Right ventricle myocardium inferior (tissue), 1 donor: ENCODE measurements around the gene ABCB10. TPM values are rescaled to one million over a fixed set of nuclear protein-coding genes. Genes with fewer than 3 reads are reported as not detected.
"Not testable (repeated sequence)": the region's sequence is repeated elsewhere in the genome, so short reads cannot be mapped to it uniquely, and the experiment has no call there.

Source experiments
- ATAC-seq: fragments of 200-7000 bp; cut with Tn5 transposase; one replicate; pipeline ENCODE4 v1.9.1; 2020; ENCODE audit warnings: mild to moderate bottlenecking, moderate library complexity
- DNase-seq: peaks from one replicate; pipeline ENCODE4 v3.0.0; 2021; ENCODE audit errors: missing footprints
- intact Hi-C: fragments of 100-400 bp; cut with DNase I; formaldehyde crosslinking; loops from one replicate; pipeline ENCODE4 v1.11.0; 2022
- total RNA-seq: library from RNA; stranded (reverse); fragmentation: NEBNext Ultra II Directional; extraction: Animal tissue kit (Norgen Biotek cat#: 25700); gene quantifications from one replicate; pipeline ENCODE4 v1.2.1, GENCODE V29; 2021
- donor health status: DM: no; HTN: yes; CAD: no; lungs with severe emphysema.

ABCB10 gene
- total RNA-seq, 1 donor from 2014 or later: 12.7 TPM

DNA sequence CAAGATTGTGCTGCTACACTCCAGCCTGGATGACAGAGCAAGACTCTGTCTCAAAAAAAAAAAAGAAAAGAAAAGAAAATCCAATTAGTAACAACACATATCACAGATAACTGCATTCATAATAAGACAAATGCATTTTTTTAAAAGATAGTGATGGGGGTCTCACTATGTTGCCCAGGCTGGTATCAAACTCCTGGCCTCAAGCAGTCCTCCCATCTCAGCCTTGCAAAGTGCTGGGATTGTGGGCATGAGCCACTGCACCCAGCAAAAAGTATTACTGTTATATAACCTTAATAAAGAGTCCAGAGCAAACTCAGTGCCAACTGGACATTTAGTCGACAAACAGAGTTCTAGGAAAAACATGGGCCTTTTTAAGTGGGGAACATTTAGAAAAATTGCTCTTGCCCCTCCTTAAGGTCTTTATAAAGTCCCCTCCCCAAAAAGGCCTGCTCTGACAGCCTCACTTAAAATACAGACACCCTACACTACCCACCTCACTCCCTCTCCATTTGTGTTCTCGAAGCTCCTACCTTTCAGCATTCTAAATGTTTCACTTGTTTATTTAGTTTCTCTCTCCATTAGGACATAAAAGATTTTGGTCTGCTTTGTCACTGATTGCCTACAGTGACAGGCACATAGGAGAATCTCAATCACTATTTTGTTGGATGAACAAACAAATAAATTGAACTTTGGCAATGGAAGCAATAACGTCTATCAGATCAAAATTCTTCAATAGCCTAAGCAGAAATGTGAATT is 7.5 kb downstream of the ABCB10 start:
- DNase-seq: no peak
- intact Hi-C loops: loop anchor here (10.0 kb wide), 1 partner anchor 754 kb away; no protein-coding TSS in a partner anchor
- ATAC-seq: no peak

DNA sequence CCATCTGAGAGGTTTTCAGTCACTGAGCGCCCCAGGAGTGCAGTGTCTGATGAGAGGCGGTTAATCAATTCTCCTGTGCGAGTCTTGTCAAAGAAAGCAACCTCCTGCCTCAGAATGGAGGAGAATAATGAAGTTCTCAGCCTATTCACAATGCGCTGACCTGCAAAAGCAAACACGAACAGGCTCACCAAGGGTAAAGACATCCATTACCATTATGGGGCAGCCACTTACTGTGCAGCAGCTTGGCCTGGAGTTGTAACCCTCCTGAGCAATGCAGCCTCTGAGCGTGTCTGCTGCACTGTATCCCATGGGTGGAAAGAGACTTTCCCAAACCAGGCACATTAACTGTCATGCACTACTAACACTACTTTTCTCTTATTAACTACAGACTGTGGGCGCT is 11.0 kb downstream of the ABCB10 start:
- DNase-seq (no peak), ATAC-seq (no peak)
- intact Hi-C loops: no loop called here

DNA sequence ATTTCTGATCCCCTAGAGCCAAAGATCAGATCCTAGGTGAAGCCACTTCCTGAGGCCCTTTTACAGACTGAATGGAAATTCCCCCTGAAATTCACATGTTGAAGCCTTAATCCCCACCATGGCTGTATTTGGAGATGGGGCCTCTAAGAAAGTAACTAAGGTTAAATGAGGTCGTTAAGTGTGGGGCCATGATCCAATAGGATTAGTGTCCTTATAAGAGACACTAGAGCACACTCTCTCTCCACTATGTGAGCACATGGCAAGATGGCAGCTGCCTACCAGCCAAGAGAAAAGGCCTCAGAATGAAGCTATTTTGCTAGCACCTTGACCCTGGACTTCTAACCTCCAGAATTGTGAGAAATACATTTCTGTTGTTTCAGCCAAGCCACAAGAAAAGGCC is 13.9 kb downstream of the ABCB10 start:
- intact Hi-C loops: no loop called here
- DNase-seq (no peak), ATAC-seq (no peak)

DNA sequence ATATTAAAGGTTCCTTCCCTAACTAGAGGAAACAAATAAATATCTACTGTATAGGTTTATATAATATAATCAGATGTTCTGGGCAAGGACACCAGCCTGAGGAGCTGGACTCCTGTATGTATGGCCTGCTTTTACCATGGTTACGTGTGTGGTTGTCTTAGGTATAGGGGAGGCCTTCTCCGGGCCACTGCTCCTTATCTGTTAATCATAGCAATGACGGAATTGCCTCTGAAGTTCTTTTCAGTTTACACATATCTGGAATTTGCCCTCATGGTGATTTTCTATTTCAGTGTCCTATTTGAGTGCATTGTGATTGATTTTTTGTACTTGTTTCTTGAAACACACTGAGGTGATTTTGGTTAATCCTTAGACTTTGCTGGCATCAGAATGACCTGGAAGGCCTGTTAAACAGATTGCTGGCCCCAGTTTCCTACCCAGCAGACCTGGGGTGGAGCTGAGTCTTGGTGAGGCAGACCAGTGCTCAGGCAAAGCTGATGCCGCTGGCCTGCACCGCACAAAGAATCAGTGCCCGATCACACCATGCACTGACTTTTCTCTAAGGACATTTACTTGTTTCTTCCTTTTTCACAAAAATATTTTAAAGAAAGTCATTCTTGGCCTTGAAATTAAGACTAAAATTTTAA is 18.5 kb downstream of the ABCB10 start:
- intact Hi-C loops: no loop called here
- ATAC-seq (no peak), DNase-seq (no peak)

DNA sequence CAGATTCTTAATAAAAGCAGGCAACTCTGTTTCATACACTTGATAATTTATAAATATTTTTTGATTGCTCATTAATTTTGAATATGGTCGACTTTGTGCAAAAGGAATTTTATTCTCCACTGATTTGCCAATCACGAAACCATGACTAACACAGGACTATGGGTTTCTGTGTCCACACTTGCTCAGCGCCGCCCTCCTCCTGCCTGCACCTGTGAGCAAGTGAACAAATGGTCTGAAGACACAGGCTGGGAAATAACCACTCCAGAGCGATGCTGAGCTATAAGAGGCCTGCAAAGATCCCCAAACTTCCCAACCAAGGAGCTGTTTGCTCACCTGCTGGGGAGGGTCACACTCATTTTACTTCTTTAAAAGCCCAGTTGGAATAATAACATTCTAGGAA is 19.6 kb downstream of the ABCB10 start:
- ATAC-seq (no peak), DNase-seq (no peak)
- intact Hi-C loops: no loop called here

DNA sequence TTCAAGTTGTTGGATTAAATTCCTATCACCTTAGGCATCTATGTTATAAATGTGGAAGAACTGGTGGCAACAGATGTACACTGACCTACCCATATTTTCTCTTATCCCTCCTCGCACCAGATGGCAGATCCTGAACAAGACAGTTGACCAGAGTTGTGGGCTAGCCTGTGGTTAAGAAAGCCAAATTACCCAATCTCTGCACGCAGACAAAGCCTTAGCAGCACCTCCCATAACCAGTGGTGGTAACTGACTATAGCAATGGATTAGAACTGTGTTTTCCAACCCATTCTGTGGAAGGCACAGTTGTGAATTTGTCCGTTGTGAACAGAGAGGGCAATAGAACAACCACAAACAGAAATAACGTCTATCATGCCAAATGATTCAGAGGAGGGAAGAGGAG is 20.6 kb downstream of the ABCB10 start:
- intact Hi-C loops: no loop called here
- DNase-seq: no peak
- no peak for ATAC-seq

DNA sequence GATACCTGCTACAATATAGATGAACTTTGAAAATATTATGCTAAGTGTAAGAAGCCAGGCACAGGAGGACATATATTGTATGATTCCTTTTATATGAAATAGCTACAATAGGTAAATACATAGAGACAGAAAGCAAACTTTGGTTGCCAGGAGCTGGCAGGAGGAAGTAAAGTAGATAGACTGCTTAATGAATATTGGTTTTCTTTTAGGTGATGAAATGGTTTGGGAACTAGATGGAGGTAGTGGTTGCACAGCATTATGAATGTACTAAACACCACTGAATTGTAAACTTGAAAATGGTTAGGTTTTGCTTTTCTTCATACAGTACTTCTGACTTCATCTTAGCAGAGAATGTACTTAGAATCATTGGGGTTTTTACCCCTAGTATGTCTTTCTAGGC is 21.5 kb downstream of the ABCB10 start:
- intact Hi-C loops: no loop called here
- ATAC-seq: no peak

DNA sequence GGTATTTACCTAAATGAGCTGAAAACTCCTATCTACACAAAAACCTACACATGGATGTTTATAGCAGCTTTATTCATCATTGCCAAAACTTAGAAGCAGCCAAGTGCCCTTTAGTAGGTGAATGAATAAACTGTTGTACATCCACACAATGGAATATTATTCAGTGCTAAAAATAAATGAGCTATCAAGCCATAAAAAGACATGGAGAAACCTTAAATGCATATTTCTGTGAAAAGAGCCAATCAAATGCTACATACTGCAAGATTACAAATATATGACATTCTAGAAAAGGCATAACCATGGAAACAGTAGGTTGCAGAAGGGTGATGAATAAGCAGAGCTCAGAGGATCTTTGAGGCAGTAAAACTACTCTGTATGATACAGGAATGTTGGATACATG is 23.3 kb downstream of the ABCB10 start:
- intact Hi-C loops: no loop called here
- ATAC-seq (no peak), DNase-seq (no peak)

More for the DNA sequence above, 21.5 kb downstream of the ABCB10 start:
- DNase-seq: no peak

DNA sequence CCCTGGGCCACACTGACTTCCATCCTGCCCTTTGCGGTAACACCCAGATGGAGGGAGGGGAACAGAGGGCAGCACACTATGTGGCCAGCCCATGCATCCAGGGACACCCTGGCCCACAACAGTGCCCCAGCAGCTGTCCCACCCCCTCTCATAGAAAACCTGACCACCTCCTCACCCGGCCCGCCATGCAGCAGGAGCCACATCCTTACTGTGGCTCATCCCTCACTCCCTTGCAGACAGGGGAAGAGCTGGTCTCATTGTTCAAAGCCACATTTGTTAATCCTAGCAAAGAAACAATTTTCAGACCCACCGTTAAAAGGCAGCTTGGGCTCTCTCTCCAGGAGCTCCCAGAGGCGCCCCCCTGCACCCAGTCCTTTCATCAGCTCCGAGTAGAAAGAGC is 27.2 kb downstream of the ABCB10 start:
- DNase-seq: no peak
- no peak for ATAC-seq

DNA sequence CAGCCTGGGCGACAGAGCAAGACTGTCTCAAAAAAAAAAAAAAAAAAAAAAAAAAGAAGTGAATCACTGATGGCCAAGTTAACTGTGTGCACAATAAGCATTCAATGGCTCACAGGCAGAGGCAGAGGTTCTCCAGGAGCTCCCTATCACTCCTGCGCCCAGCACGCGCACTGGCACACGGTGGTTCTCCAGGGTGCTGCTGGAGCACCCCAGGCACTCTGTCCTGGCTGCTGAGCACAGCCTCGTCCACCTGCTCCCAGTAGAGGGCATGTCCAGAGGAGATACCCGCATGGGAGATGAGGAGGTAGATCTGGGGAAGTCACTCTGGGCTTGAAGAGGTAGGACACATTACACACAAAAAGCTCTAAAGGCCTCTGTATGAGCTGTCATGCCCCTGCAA is 28.9 kb downstream of the ABCB10 start:
- intact Hi-C loops: no loop called here
- DNase-seq: no peak
- ATAC-seq: no peak

More for the DNA sequence above, 27.2 kb downstream of the ABCB10 start:
- intact Hi-C loops: no loop called here

DNA sequence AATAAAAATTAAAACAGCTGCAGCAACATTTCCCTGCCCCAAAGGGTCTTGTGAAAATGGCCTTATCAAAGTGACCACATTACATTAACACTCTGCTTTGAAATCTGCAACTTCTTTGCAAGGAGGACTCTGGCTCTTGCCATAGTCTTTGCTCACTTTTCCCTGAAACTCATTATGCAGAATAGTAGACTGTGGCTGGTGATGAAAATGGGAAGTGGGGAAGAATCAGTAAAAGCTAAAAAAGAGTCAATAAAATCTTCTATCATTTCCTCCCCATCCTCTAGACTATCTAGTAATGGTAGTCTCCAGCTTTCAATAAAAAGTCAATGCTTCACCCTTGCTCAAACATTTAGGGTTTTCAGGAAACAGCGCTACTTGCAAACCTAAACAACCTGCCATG is 31.8 kb downstream of the ABCB10 start:
- no peak for ATAC-seq
- no peak for DNase-seq
- intact Hi-C loops: no loop called here

DNA sequence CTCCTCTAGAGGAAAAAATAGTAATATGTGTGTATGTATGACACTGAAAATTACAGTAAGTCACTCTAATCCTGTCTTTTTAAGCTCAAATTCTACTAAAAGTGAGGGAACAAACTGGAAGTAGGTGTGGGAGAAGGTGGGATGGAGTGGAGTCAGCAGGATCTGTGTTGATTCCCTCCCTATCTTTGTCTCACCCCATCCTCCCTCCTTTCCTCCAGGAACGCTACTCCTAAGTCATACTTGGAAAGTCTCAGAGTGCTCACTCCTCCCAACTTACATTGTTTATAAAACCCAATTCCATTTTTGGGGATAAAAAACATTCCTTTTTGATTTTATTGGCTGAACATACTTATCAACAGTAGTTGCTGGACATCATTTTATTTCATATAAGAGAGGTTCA is 35.5 kb downstream of the ABCB10 start:
- ATAC-seq (no peak), DNase-seq (no peak)
- intact Hi-C loops: no loop called here

DNA sequence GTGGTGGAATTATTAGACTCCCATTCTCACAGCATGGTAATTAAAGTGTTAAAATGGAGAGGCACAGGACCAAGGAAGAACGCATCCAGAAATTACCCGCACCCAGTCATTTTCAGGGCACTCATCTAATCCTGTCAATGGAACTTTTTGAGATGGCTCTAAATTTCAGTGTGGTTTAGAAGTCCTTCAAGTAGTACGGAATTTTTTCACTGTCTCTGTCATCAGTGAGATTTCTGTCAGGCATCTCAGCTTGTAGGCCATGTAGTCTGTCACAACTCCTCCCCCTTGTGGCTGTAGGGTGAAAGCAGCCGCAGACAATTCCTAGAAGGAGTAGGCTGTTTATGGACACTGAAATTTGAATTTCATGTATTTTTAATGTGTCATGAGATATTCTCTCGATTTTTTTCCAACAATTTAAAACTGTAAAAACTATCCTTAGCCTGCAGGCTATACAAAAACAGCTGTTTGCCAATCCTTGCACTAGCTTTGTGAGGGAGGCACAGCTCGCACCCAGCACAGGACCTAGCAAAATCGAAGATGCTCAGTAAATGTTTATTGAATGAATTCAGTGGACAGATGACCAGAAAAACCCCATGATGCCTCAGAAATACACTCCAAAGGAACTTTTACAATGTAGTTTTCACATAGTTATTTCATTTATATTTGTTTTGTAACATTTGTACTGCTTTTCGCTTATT is 43.8 kb downstream of the ABCB10 start:
- ATAC-seq (peak; percentile 74), DNase-seq (peak; percentile 74)
- intact Hi-C loops: loop anchor here (1.0 kb wide), 1 partner anchor 255 kb away; no protein-coding TSS in a partner anchor

DNA sequence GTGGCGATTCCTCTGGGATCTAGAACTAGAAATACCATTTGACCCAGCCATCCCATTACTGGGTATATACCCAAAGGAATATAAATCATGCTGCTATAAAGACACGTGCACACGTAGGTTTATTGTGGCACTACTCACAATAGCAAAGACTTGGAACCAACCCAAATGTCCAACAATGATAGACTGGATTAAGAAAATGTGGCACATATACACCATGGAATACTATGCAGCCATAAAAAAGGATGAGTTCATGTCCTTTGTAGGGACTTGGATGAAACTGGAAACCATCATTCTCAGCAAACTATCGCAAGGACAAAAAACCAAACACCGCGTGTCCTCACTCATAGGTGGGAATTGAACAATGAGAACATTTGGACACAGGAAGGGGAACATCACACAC is 46.9 kb downstream of the ABCB10 start:
- intact Hi-C loops, ATAC-seq, DNase-seq: not testable (repeated sequence)

DNA sequence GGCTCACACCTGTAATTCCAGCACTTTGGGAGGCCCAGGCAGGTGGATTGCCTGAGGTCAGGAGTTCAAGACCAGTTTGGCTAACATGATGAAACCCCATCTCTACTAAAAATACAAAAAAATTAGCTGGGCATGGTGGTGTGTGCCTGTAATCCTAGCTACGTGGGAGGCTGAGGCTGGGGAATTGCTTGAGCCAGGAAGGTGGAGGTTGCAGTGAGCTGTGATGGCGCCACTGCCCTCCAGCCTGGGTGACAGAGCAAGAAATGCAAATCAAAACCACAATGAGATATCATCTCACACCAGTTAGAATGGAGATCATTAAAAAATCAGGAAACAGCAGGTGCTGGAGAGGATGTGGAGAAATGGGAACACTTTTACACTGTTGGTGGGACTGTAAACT is 47.3 kb downstream of the ABCB10 start:
- ATAC-seq, DNase-seq, intact Hi-C loops: not testable (repeated sequence)

DNA sequence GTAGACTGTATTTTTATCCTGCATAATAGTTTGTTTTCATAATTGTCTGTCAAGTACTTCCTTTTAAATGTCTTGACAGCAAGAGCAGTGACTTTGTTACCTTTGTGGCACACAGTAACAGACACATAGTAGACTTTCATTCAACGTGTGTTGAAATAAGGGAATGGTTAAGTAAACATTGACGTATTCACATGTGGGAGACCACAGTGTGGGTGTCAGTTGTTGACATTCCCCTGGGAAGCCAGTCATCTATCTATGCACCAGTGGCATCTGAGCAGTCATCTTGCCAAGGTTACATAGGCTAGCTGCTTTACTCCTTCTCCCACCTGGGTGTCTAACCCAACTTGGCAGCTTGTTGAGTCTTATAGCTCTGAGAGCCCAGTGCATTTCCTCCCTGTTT is 48.9 kb downstream of the ABCB10 start:
- intact Hi-C loops: no loop called here
- ATAC-seq (no peak), DNase-seq (no peak)

DNA sequence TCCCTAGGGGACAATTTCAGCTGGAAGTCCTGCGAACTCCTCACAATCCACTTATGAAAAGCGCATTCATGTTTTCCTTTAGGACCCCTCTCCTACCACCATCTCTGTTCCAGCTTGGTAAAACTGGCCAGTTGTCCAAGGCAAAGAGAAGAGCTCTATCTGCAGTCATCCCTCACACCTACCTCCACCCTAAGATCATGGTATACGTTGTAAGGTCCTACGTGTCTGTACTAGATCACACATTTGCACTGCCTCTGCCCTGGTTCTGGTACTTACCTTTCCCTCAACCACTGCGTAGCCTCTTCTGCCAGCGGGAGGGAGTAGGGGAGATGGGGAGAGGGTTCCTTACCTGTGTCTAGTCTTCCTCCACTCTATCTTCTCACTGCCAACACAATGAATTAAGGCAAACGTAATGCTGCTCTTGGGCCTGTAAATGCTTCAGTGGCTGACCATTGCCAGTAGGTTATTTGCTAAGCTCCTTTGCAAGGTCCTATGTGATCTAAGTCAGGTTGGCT is 49.6 kb downstream of the ABCB10 start:
- DNase-seq: no peak
- peak; percentile 5 for ATAC-seq
- intact Hi-C loops: no loop called here

DNA sequence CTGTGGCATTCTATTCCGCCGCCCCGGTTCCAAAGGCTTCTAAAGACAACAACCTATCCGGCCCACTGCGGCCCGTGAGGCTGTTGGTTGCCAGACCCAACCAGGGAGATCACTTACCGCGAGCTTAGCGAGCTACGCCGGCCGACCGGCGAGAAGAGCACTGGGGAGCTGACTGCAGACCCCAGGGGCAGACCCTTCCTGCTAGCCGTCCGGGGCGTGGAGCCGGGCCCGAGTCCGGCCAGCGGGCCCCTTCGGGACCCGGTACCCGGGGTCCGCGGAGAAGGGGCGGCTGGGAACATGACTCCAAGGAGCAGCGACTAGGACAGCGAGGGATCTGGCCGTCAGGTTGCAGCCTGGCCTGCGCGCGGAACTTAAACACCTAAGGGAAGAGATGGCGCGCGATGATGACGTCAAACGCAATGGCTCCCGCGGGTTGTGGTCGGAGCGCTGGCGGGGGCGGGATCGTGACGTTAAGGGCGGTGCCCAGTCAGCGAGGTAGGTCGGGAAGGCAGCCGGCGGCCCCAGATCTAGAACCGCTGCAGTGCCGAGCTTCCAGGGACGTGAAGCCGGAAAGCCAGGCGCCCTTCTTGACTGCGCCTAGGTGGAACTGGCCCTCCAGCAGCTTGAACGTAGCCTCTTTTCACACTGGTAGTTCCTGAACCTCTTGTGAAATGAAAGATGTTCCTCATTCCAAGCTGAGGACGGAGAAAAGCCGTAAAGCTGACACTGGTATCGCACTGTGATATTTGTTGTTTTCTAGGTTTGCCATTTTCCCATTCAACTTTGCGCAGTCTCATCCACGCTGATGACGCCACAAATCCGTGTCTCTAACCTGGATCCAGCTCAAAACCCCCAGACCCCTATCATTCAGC is 50.3 kb downstream of the ABCB10 start, which contains the start of gene NUP133:
Gene NUP133 (minus strand): TSS at position 391 of the 872 bp plus-strand sequence. CDS start 92 bp downstream, at position 299.
- intact Hi-C loops: no loop called here
- ATAC-seq (peak; percentile 97), DNase-seq (peak; percentile 100)

DNA sequence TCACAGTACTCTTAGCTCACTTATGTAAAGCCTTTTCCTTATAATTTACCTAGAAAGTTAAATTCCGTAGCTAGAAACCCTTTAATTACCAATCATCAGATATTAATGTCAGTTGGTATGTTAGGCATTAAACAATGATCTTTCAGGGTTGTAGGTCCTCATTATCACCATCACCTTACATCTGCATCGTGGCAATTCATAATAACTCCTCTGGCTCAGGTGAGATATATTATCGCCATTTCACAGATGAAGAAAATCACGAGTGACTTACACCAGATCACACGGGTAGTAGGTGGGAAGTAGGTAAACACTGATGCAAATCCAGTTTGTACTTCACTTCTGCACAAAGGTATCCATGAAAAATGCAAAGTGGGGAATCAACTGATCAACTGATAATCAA is 51.0 kb downstream of the ABCB10 start:
- intact Hi-C loops: no loop called here
- DNase-seq (no peak), ATAC-seq (no peak)
